ENCODE data around the gene ADGRD1. TPM values are rescaled to one million over a fixed set of nuclear protein-coding genes. Genes with fewer than 3 reads are reported as not detected.

ADGRD1 gene
- total RNA-seq, 1 donor from 2014 or later = 11.0 TPM

GRCh38 chr12:131017477-131017991 lies 63.8 kb downstream of the ADGRD1 start:
- no peak for DNase-seq (ENCODE audit: extremely low spot score, unreplicated experiment)
- Mint-ChIP-seq H3K4me3 (no peak overlapping the region), H3K27ac (no peak overlapping the region), H3K36me3 (no peaks in the 10 kb centered on the region), H3K4me1 (ENCODE audit: unreplicated experiment) (peaks cover under 1% of the 10 kb centered on the region), H3K9me3 (no peaks in the 10 kb centered on the region), H3K27me3 (peaks cover 9% of the 10 kb centered on the region)
- no peak for TF ChIP-seq CTCF (conservative IDR thresholded peaks at IDR 0.05)

- Mint-ChIP-seq H3K4me3 (no peak overlapping the region), H3K4me1 (ENCODE audit: unreplicated experiment) (no peaks in the 10 kb centered on the region), H3K9me3 (no peaks in the 10 kb centered on the region), H3K27me3 (peaks cover 12% of the 10 kb centered on the region), H3K36me3 (no peaks in the 10 kb centered on the region), H3K27ac (no peak overlapping the region)
- no peak for TF ChIP-seq CTCF (conservative IDR thresholded peaks at IDR 0.05)
- no peak for DNase-seq (ENCODE audit: extremely low spot score, unreplicated experiment)
Measured at GRCh38 chr12:131018019-131018620, 64.4 kb downstream of the ADGRD1 start.

GRCh38 chr12:131018808-131019397 lies 65.2 kb downstream of the ADGRD1 start:
- no peak for DNase-seq (ENCODE audit: extremely low spot score, unreplicated experiment)
- no peak overlapping the region for H3K27ac Mint-ChIP-seq
- peaks cover 14% of the 10 kb centered on the region for H3K27me3 Mint-ChIP-seq
- H3K4me1 Mint-ChIP-seq (ENCODE audit: unreplicated experiment) = no peaks in the 10 kb centered on the region
- H3K9me3 Mint-ChIP-seq = no peaks in the 10 kb centered on the region
- TF ChIP-seq CTCF (conservative IDR thresholded peaks at IDR 0.05) = no peak
- H3K4me3 Mint-ChIP-seq = no peak overlapping the region
- H3K36me3 Mint-ChIP-seq = no peaks in the 10 kb centered on the region

GRCh38 chr12:131020326-131021153 lies 66.8 kb downstream of the ADGRD1 start:
- H3K4me3 Mint-ChIP-seq = no peak overlapping the region
- no peak for TF ChIP-seq CTCF (conservative IDR thresholded peaks at IDR 0.05)
- H3K27ac Mint-ChIP-seq = no peak overlapping the region
- no peaks in the 10 kb centered on the region for H3K9me3 Mint-ChIP-seq
- H3K27me3 Mint-ChIP-seq = peaks cover 14% of the 10 kb centered on the region
- DNase-seq (ENCODE audit: extremely low spot score, unreplicated experiment) = no peak
- H3K4me1 Mint-ChIP-seq (ENCODE audit: unreplicated experiment) = peaks cover 7% of the 10 kb centered on the region
- no peaks in the 10 kb centered on the region for H3K36me3 Mint-ChIP-seq

- no peak overlapping the region for H3K27ac Mint-ChIP-seq
- H3K4me3 Mint-ChIP-seq = no peak overlapping the region
- peaks cover 7% of the 10 kb centered on the region for H3K4me1 Mint-ChIP-seq (ENCODE audit: unreplicated experiment)
- H3K9me3 Mint-ChIP-seq = no peaks in the 10 kb centered on the region
- H3K36me3 Mint-ChIP-seq = no peaks in the 10 kb centered on the region
- no peak for TF ChIP-seq CTCF (conservative IDR thresholded peaks at IDR 0.05)
- peaks cover 9% of the 10 kb centered on the region for H3K27me3 Mint-ChIP-seq
- DNase-seq (ENCODE audit: extremely low spot score, unreplicated experiment) = no peak
Measured at GRCh38 chr12:131021154-131021541, 67.4 kb downstream of the ADGRD1 start.
